HG03342 (cell line): ENCODE measurements around the gene LRTM2.
"Not testable (repeated sequence)": the region's sequence is repeated elsewhere in the genome, so short reads cannot be mapped to it uniquely, and the experiment has no call there.

Experiments used
- ATAC-seq: cut with Tn5 transposase; IDR thresholded peaks from one replicate; pipeline ENCODE4 v1.9.1; 2021; ENCODE audit warnings: mild to moderate bottlenecking, moderate library complexity; ENCODE audit not compliant: unreplicated experiment

LRTM2 gene

DNA sequence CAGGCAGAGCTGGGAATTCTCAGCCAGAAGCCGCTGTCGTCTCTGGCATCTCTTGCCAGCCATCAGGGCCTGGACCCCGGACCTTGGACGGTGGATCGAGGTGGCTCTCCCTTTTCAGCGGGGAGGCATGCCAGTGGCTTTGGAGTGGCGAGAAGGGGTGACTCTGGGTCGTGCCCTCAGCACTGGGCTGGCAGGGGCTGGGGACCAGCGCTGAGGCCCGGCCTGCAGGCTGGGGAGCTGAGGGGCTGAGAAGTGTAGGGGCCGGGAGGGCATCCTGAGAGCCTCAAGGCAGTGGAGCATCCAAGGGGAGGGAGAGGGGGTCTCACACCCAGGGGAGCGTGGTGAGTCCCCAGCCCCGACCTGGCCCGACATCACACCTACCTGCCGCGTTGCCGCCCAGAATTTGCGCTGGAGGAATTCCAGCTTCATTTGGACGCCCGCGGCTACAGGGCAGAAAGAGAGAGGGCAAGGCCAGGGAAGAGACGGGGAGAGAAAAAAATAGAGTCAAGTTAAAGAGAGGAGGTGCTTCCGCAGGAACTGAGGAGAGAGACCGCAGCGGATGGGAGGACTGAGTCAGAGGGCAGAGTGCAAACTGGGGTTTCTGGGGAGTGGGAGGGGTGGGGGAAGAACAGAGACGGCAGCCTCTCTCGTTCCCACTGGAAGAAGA is 9.0 kb upstream of the LRTM2 start:
- no peak for ATAC-seq

DNA sequence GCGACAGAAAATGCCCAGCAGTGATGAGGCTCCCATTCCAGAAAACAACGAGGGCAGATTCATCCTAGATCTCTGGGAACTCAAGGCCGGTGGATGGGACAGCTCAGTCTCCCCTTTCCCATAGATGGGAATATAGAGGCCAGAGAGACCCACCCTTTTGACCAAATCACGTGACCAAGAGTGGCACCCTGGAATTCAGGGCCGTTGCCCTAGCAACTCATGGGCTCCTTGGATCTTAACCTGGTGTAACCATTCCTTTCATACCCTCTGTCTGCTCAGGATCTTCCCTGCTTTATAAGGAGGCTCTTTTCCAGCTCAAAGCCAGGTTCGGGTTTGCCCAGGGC is 8.4 kb upstream of the LRTM2 start:
- no peak for ATAC-seq

DNA sequence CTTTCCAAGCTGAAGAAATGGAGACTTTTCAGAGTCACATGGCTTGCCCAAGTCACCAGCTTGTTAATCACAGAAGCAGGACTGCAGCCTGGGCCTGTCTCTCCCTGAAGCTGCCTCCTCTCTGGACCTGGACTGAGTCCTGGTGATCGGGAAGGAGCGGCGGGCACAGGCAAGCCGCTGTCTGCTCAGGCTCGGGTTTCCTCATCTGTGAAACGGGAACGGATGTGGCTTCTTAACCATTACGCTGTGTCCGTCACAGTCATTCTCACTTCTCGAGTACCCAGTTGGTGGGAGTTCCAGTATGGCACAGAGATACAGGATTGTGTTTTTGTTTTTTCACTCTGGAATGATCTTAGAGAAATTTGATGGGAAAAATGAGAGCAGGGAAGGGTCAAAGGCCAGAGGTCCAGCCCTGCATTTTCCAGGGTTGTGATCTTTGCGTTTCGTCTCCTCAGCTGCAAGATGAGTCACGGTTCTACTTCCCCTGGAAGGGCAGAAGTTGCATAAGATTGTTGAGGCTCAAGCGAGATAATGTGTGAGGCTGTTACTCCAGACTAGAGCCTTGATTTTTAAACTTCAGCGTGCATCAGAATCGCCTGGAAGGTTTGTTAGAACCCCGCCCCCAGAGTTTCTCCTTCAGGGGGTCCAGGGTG is 7.6 kb upstream of the LRTM2 start:
- ATAC-seq, result no peak

DNA sequence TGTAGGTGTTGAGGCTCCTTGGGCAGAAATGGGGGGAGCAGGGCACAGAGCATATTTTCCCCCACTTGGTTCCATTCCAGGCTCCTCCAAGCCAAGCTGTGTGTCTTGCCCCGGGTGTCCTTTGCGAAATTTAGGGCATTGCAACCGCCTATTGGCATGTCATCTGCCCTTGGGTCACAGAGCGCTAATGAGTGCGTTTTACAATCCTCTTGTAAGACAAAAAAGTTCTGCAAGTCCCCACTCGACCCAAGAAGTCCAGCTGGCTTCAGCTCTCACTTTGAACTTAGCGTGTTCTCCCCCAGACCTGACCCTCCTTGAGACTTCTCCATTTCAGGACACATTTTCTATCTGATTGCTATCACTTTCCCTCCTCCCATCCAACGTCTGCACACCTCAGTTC is 6.1 kb upstream of the LRTM2 start:
- ATAC-seq, result no peak

DNA sequence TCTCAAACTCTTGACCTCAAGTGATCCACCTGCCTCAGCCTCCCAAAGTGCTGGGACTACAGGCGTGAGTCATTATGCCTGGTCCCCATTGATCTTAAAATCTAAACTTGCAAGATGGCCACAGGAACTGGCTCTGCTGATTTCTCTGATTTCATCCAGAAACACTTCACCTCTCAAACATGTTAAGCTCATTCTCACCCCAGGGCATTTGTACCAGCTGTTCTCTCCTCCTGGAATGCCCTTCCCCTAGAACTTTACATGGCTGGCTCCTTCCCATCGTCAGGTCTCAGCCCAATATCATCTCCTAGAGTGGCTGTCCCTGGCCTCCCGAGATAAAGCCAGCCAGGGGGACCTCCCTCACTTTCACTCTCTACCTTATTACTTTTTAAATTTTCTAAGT is 5.3 kb upstream of the LRTM2 start:
- ATAC-seq, result no peak

DNA sequence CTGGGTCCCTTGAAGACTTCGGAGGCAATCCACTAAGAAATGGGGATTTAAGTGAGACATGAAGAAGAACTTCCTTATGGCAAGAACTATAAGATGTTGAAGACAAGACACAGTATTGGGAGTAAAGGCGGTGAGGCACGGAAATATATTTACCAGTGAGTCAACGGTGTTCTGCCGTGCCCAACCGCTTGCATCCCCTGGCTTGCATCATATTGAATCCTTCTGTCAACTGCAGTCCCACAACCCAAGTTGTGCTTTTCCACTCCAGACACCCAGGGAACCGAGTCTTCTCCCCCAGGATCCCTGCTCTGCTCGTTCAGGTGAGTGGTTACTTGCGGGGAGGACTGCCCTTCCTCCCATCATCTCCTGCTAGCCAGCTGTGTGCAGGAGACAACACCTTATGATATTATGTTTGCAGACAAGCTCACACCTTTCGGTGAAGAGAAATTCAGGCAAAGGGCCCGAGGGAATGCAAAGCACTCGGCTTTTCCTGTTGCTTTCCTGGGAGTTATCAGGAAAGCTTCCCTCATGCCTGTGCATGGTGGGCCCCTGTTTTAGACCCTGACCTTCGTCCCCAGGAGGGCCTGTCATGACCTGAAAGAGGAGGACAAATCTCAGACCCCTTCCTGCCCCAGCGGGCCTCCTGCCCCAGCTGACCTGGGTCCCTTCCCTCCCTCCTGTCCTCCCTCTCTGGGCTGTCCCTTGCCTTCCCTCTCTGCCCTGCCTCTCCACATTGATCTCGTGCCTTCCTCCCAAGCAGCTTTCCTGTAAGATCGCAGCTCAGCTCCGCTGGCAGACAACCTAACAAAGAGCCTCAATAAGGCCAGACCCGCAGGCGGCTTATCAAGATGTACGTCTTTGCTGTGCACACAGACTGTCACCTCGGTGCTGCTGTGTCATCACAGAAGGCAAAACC is 4.3 kb upstream of the LRTM2 start:
- no peak for ATAC-seq

DNA sequence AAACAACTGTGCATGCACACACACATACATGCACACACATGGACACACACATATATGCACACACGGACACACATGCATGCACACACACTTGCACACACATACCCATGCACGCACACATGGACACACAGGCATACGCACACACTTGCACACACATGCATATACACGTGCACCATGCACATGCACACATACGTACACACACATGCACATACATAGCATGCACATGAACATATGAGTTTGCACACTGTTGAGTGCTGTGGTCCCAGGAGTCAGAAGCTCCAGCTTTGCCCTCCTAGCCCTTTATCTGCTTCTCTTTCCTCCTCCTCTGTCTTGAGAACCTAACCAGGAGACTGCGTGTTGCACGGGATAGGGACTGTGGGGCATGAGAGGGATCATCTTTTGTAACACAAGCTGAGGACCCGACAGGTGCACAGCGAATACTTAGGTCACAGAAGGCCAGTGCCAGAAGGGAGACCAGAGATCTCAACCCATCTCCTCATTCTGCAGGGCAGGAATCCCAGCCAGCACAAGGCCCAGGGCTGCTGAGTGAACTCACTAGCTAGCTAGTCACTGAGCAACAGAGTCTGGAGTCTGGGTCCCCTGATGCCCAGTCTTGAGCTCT is 3.5 kb upstream of the LRTM2 start:
- ATAC-seq, result no peak

DNA sequence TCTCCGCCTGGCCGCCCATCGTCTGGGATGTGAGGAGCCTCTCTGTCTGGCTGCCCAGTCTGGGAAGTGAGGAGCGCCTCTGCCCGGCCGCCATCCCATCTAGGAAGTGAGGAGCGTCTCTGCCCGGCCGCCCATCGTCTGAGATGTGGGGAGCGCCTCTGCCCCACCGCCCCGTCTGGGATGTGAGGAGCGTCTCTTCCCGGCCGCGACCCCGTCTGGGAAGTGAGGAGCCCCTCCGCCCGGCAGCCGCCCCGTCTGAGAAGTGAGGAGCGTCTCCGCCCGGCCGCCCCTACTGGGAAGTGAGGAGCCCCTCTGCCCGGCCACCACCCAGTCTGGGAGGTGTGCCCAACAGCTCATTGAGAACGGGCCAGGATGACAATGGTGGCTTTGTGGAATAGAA is 2.4 kb upstream of the LRTM2 start:
- ATAC-seq, result not testable (repeated sequence)

DNA sequence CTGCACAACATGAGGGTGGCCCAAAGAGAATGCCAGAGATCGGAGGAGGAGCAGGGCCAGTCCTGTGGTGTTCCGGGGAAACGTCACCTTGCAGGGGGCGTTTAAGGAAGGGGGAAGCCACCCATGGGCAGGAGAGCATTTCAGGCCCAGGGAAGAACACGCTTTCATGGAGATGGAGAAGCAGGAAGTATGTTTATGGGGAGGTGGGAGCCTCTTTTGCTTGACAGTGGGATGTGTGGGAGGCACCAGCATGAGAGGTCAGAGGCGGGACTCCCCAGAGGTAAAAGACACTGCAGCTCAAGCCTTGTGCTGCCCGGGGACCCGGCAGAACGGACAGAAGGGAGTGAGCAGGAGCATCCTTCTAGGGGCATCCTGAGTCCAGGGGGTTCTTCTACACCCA is 1.3 kb upstream of the LRTM2 start:
- ATAC-seq, result no peak

DNA sequence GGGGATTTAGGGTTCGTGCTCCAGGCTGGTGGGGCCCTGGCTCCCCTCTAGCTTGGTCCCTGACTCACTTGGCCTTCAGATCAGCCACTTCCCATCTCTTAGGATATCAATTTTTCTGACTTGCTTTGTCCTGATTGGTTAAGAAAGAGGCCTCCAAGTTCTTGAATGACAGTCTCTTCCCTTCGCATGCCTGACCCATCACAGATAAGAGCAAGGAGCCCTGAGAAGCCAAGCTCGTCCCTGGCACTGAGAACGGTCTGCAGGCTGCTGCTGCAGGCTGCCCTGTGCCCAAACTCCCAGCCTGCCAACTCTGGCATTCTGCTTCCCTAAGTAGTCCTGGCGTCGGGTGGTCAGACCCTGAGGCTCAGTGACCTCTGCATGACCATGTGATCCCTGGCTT is 794 bp upstream of the LRTM2 start:
- ATAC-seq, result no peak

DNA sequence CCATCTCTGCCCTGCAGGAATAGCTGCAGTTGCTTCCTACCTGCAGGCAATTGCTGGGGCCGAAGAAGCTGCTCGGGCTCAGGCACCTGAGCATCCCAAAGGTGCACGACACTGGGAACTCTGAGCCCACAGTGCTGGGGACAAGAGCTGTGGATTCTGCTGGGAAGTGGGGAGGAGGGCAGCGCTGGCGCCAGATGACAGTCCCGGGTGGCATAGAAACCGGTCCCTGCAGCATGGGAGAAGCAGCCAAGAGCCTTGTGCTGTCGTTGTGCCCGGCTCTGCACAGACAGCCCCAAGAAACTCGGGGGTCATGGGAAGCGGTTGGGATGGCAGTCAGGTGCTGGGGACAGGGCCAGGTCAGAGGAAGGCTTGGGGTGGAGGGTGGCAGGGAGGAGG is 529 bp downstream of the LRTM2 start:
- ATAC-seq, result no peak

DNA sequence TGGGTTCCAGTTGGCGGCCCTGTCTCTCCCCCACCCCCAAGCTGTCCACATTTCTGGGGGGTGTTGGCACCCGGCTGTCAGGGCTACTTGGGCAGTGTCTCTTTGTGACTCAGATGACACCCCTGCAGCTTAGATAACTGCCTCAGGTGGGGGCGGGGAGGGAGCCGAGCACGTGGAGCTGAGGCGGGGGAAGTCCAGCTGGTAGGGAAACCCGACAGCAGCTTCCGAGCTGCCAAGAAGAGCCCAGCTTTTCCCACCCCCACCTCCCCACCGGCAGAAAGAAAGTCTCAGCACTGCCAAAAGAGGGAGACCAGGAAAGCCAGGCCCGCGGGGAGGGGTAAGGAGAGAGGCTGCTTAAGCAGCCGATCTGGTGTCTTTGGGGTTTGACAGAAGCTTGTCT is 1.4 kb downstream of the LRTM2 start:
- ATAC-seq, result no peak

DNA sequence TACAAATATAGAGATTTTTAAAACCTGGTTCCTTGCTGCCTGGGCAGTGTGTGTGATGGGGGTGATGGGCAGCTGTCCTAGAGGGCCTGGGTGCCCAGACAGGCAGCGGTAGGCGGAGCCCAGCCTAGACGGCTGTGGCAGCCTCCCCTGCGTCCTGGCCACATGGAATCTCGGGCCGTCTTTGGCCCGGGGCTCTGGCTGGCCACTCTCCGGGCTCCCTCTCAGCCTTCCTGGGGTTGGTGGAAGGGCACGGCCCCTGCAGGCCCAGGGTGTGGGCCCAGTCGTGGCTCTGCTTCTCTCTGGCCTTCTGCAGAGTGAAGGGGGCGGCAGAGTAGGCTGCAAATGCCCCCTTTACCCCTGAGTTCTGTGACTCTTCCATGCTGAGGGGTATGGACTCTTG is 2.3 kb downstream of the LRTM2 start:
- no peak for ATAC-seq

DNA sequence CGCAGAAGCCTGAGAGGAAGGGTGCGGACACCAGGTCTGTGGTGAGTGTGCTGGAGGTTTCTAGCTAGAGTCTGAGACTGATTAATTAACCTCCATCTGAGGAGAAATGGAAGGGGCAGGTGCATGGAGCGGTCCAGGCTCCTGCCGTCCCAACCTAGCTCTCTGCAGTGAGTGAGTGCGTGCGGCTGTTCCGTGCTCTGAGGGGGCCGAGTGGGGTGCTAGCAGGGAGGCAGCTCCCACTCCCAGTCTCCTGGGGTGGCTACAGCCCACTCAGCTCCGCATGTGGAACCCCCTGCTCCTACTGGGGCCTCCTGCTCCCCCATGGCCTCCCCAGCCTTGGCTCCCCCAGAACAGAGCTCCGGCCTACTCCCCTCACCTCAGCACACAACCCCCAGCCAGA is 2.9 kb downstream of the LRTM2 start:
- ATAC-seq, result no peak

DNA sequence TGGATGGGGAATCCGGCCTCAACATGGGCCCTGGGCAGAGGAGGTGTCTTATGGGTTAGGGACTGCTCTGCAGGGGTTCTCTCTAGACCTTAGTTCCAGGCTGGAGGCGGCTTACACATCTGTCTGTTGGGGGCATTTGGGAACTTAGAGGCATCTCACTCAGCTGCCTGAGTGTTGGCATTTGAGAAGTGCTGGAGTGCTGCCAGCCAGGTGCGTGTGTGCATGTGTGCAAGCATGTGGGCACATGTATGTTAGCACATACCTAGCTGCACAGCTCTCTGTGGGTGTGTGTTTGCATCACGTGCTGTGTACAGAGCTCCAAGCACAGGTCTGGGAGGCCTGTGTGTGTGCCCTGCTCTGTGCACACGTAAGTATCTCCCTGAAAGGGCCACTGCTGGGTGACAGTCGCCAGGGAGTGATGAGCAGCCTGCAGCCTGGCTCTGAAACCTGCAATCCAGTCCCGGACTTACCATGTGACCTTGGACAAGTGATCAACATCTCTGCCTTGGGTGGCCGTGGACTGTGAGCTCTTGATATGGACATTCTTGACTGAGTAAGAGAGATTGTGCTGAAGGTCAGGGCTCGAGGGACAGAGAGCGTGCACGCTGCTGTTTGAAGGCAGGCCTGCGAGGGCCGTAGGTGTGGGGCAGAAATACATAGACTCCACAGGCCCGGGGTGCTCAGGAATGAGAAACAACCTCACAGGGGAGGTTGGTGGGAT is 5.2 kb downstream of the LRTM2 start:
- no peak for ATAC-seq

DNA sequence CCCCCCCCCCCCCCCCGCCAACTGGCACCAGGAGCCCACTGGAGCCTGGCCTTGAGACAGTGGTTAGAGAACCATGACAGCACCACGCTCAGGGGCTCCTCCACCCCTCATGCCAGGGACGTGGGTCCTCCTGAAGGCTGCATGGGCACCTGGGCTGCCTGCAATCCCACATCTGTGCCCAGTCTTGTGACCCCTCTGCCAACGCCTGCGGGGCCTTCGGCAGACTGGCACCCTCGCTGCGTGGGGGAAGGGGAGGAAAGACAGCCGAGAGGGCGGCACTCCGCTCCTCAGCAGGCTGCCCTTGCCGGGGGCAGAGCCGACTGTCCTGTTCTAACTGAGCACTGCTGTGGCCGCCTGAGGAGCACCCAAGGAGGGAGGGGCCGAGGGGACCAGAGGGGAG is 6.0 kb downstream of the LRTM2 start:
- no peak for ATAC-seq

DNA sequence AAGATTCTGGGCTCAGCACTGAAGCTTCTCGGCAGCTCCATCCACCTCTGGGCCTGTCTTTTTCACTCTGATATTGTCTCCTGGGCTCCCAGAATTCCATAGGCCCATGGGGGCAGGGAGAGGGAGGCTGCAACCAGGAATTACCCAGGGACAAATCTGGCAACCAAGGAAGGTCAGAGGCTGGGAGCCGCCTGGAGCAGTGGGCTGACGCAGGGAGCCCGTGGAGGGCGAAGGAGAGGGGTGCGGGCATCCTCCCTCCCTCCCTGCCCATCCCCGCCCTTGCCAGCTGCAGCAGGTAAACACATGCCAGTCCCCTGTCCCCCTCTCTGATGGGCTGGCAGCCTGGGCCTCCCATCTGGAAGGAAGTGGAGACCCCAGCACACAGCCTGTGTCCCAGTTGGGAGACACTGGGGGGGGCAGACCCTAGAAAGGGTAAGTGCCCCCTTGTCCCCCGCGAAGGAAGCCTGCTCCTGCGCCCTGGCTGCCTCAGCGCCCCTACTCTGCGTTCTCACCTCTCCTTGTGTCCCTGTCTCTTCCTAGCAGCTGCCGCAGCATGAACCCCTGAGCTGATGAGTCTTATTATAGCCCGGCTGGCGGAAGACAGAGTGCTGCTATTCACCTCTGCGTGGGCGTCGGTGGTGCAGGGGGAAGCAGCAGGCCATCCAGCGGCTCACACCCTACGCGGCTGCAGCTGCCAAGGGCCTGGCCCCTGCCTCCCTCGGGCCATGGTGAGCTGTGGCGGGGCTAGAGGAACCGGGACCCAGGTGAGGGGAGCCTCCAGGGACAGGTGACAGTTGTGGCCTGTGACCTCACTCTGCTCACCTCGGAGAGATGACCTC is 6.7 kb downstream of the LRTM2 start:
- no peak for ATAC-seq

DNA sequence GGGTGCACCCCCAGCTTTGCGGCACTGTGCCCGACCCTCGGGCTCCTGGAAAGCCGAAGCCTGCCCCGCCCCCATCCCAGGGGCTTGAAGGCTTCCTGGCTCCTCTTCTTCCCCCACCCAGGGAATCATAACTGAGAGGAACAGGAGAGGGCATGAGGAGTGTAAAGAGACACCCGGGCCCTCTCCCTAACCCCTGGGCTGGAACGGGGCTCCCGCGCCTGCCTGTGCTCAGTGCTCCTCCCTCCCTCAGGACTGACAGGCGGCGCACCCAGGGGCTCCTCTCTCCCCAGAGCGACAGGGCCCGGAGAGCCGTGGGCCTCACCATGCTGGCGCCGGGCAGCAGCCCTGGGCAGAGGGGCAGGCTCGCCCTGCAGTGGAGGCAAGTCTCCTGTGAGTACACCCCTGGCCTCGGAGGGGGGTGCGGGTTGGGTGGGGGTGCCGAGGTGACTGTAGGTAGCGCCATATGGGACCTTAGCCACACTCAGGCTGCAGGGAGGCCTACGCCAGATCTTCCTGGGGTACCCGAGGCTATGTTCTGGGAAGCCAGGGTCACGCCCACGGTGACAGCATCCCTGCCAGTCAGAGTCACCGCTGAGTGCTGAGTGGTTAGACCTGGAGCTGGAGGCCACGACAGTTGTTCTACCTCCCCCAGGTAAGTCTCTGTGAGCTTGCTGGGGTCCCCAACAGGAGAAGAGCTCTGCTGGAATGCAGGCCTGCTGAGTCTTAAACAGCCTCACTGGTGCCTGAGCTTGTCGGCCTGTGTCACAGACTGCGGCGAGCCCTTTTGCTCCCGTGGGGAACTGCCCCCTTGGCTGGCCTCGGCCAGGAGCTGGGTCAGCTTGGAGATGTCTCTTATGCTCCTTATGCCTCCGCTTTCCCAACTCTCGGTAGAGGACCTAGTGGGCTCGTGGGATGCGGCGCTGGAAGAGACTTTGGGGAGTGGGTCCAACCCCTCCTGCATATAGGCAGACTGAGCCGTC is 7.8 kb downstream of the LRTM2 start:
- ATAC-seq, result no peak

DNA sequence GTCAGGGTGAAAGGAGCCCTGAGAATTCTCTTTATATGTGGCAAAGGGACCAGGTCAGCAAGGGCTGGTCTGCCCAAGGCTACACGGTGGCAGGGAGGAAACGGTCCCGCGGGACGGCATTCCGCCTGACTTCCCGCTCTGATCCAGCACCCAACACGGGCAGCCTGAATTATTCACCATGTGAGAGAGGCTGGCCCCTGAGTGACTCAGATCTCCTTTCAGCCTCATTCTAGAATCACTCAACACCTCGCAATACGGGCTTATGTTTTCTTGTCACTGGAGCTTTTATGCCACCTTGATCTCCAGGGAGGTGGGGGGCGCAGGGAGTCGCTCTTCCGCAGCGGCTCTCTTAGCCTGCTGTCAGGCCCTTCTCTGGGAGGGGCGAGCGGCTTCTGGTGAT is 8.5 kb downstream of the LRTM2 start:
- no peak for ATAC-seq
